ENCODE data around the gene USP5. TPM values are rescaled to one million over a fixed set of nuclear protein-coding genes. Genes with fewer than 3 reads are reported as not detected.

The USP5 gene
- total and polyA plus RNA-seq, 11 donors: 23.4 to 96.8 (median 60.6) TPM

- H3K27me3 ChIP-seq: peaks cover 0 to 10% (median 0%) of the 10 kb centered on the region in 9 donors
- TF ChIP-seq CTCF (IDR thresholded peaks at IDR 0.05): no peak
- no peak for TF ChIP-seq POLR2A (IDR thresholded peaks at IDR 0.05)
- peaks cover 0 to 16% (median 0%) of the 10 kb centered on the region in 9 donors for H3K36me3 ChIP-seq
- no peaks in the 10 kb centered on the region for H3K9me3 ChIP-seq
- DNase-seq (no peak), ATAC-seq (no peak)
- no peak overlapping the region for H3K4me3 ChIP-seq
- H3K27ac ChIP-seq: no peak overlapping the region
- intact Hi-C loops (cut with DNase I): no loop called here
- peaks cover 0 to 21% (median 13%) of the 10 kb centered on the region in 12 donors for H3K4me1 ChIP-seq
- 83 to 93% (median 87%) methylated on average over 20 of the region's 20 CpGs for WGBS, 4 donors
These were observed 34.2 kb upstream of the USP5 start for GRCh38 chr12:6817662-6818157.

- 76 to 84% (median 77%) methylated on average over 7 to 10 of the region's 10 CpGs for WGBS, 4 donors
- Histone ChIP-seq H3K27me3 (peaks cover 0 to 12% (median 0%) of the 10 kb centered on the region in 9 donors), H3K4me1 (peaks cover 0 to 22% (median 13%) of the 10 kb centered on the region in 12 donors), H3K27ac (no peak overlapping the region), H3K4me3 (no peak overlapping the region), H3K36me3 (peaks cover 0 to 16% (median 0%) of the 10 kb centered on the region in 9 donors), H3K9me3 (no peaks in the 10 kb centered on the region)
- intact Hi-C loops (cut with DNase I): no loop called here
- TF ChIP-seq CTCF (IDR thresholded peaks at IDR 0.05) (no peak), POLR2A (IDR thresholded peaks at IDR 0.05) (no peak)
- ATAC-seq (no peak), DNase-seq (no peak)
These were observed 33.7 kb upstream of the USP5 start for GRCh38 chr12:6818222-6818621.

GRCh38 chr12:6818645-6819044, 33.3 kb upstream of the USP5 start:
- intact Hi-C loops (cut with DNase I): no loop called here
- DNase-seq: no peak

More at GRCh38 chr12:6818645-6819044, 33.3 kb upstream of the USP5 start:
- TF ChIP-seq POLR2A (IDR thresholded peaks at IDR 0.05) (no peak), CTCF (IDR thresholded peaks at IDR 0.05) (no peak)
- peaks cover 0 to 16% (median 0%) of the 10 kb centered on the region in 9 donors for H3K36me3 ChIP-seq
- 81 to 100% (median 86%) methylated on average over 2 to 5 of the region's 5 CpGs for WGBS, 4 donors
- peaks cover 0 to 23% (median 13%) of the 10 kb centered on the region in 12 donors for H3K4me1 ChIP-seq
- no peak for ATAC-seq
- H3K9me3 ChIP-seq: no peaks in the 10 kb centered on the region
- peaks cover 0 to 12% (median 0%) of the 10 kb centered on the region in 9 donors for H3K27me3 ChIP-seq
- H3K27ac ChIP-seq: no peak overlapping the region
- H3K4me3 ChIP-seq: no peak overlapping the region

All from heart left ventricle (tissue), 16 donors.